ENCODE measurements around the gene NDRG2. TPM values are rescaled to one million over a fixed set of nuclear protein-coding genes. Genes with fewer than 3 reads are reported as not detected.

NDRG2 gene
- total RNA-seq, 1 donor from 2014 or later, result 33.1 TPM

GRCh38 chr14:21053184-21054122 lies 28.6 kb upstream of the NDRG2 start:
- no peaks in the 10 kb centered on the region for H3K36me3 Mint-ChIP-seq (ENCODE audit: unreplicated experiment)
- no peaks in the 10 kb centered on the region for H3K4me1 Mint-ChIP-seq (ENCODE audit: low read depth, unreplicated experiment)
- no peaks in the 10 kb centered on the region for H3K27me3 Mint-ChIP-seq (ENCODE audit: unreplicated experiment)
- H3K9me3 Mint-ChIP-seq (ENCODE audit: unreplicated experiment), result no peaks in the 10 kb centered on the region
- no peak overlapping the region for H3K27ac Mint-ChIP-seq (ENCODE audit: unreplicated experiment)
- no peak overlapping the region for H3K4me3 Mint-ChIP-seq (ENCODE audit: unreplicated experiment)
- TF ChIP-seq CTCF (IDR thresholded peaks at IDR 0.05; ENCODE audit: partially characterized antibody, unreplicated experiment), result no peak
- no peak for DNase-seq

GRCh38 chr14:21050597-21050996 lies 25.7 kb upstream of the NDRG2 start:
- no peak overlapping the region for H3K4me3 Mint-ChIP-seq (ENCODE audit: unreplicated experiment)
- no peaks in the 10 kb centered on the region for H3K9me3 Mint-ChIP-seq (ENCODE audit: unreplicated experiment)
- H3K27ac Mint-ChIP-seq (ENCODE audit: unreplicated experiment), result no peak overlapping the region
- no peak for TF ChIP-seq CTCF (IDR thresholded peaks at IDR 0.05; ENCODE audit: partially characterized antibody, unreplicated experiment)
- H3K36me3 Mint-ChIP-seq (ENCODE audit: unreplicated experiment), result no peaks in the 10 kb centered on the region
- H3K4me1 Mint-ChIP-seq (ENCODE audit: low read depth, unreplicated experiment), result no peaks in the 10 kb centered on the region
- DNase-seq, result no peak
- H3K27me3 Mint-ChIP-seq (ENCODE audit: unreplicated experiment), result peaks cover 3% of the 10 kb centered on the region

- peaks cover 4% of the 10 kb centered on the region for H3K27me3 Mint-ChIP-seq (ENCODE audit: unreplicated experiment)
- no peak overlapping the region for H3K4me3 Mint-ChIP-seq (ENCODE audit: unreplicated experiment)
- H3K4me1 Mint-ChIP-seq (ENCODE audit: low read depth, unreplicated experiment), result peaks cover 4% of the 10 kb centered on the region
- no peak for DNase-seq
- no peak for TF ChIP-seq CTCF (IDR thresholded peaks at IDR 0.05; ENCODE audit: partially characterized antibody, unreplicated experiment)
- no peaks in the 10 kb centered on the region for H3K36me3 Mint-ChIP-seq (ENCODE audit: unreplicated experiment)
- H3K9me3 Mint-ChIP-seq (ENCODE audit: unreplicated experiment), result no peaks in the 10 kb centered on the region
- H3K27ac Mint-ChIP-seq (ENCODE audit: unreplicated experiment), result no peak overlapping the region
Observed at GRCh38 chr14:21049271-21049673, 24.4 kb upstream of the NDRG2 start.

GRCh38 chr14:21048638-21049037 lies 23.8 kb upstream of the NDRG2 start:
- H3K27ac Mint-ChIP-seq (ENCODE audit: unreplicated experiment), result no peak overlapping the region
- peaks cover 2% of the 10 kb centered on the region for H3K9me3 Mint-ChIP-seq (ENCODE audit: unreplicated experiment)

More at GRCh38 chr14:21048638-21049037, 23.8 kb upstream of the NDRG2 start:
- peaks cover 4% of the 10 kb centered on the region for H3K27me3 Mint-ChIP-seq (ENCODE audit: unreplicated experiment)
- no peak overlapping the region for H3K4me3 Mint-ChIP-seq (ENCODE audit: unreplicated experiment)
- TF ChIP-seq CTCF (IDR thresholded peaks at IDR 0.05; ENCODE audit: partially characterized antibody, unreplicated experiment), result no peak
- H3K4me1 Mint-ChIP-seq (ENCODE audit: low read depth, unreplicated experiment), result peaks cover 6% of the 10 kb centered on the region
- DNase-seq, result no peak
- H3K36me3 Mint-ChIP-seq (ENCODE audit: unreplicated experiment), result no peaks in the 10 kb centered on the region

All from glutamatergic neuron (in vitro differentiated cells).